ENCODE results near the gene MAP7. TPM values are rescaled to one million over a fixed set of nuclear protein-coding genes. Genes with fewer than 3 reads are reported as not detected.

MAP7 gene
- total and polyA plus RNA-seq, 2 experiments from 2014 or later, result 44.7 to 49.2 TPM

DNA sequence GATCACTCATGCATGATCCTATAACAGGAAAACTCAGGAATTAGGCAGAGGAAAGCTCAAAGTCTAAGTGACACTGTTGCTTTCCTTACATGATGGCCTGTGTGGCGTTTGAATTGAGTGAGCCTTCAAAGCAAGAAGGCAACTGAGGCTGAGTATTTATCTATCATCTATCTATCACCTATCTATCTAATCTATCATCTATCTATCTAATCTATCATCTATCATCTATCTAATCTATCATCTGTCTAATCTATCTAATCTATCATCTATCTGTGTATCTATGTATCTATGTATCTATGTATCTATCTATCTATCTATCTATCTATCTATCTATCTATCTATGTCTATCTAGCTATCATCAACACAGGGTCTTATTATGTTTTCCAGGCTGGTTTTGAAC, 218.8 kb downstream of the MAP7 start:
- DNase-seq (ENCODE audit: low spot score) (no peak), ATAC-seq (no peak)
- no peak overlapping the region for H3K27ac ChIP-seq (ENCODE audit: low read depth)
- no peak overlapping the region for H3K4me3 ChIP-seq
- peaks cover 5% of the 10 kb centered on the region for H3K4me1 ChIP-seq (ENCODE audit: insufficient read depth)
- no peak overlapping the region for H2AFZ ChIP-seq
- H3K9me2 ChIP-seq (ENCODE audit: insufficient read depth), result no peaks in the 10 kb centered on the region
- peaks cover 3% of the 10 kb centered on the region for H3K27me3 Mint-ChIP-seq (ENCODE audit: insufficient read depth, low read depth, poor library complexity)
- no peaks in the 10 kb centered on the region for H3K9me3 Mint-ChIP-seq
- H3K4me3 Mint-ChIP-seq, result no peak overlapping the region
- H3F3A ChIP-seq (replicated peaks; ENCODE audit: low read depth), result 0 out of 2 replicates have a peak, but pooled peaks cover 2% of the 10 kb centered on the region
- H3K4me1 Mint-ChIP-seq, result peaks cover 15% of the 10 kb centered on the region
- no peak overlapping the region for H3K27ac Mint-ChIP-seq
- H3K4me2 ChIP-seq, result no peak overlapping the region
- no peak for TF ChIP-seq EZH2phosphoT487 (IDR thresholded peaks at IDR 0.05; ENCODE audit: unreplicated experiment)
- TF ChIP-seq POLR2AphosphoS5 (IDR thresholded peaks at IDR 0.05; ENCODE audit: low read depth), result no peak
- TF ChIP-seq NANOG (IDR thresholded peaks at IDR 0.05; ENCODE audit: borderline replicate concordance), result no peak
- TF ChIP-seq, protein P1, sequence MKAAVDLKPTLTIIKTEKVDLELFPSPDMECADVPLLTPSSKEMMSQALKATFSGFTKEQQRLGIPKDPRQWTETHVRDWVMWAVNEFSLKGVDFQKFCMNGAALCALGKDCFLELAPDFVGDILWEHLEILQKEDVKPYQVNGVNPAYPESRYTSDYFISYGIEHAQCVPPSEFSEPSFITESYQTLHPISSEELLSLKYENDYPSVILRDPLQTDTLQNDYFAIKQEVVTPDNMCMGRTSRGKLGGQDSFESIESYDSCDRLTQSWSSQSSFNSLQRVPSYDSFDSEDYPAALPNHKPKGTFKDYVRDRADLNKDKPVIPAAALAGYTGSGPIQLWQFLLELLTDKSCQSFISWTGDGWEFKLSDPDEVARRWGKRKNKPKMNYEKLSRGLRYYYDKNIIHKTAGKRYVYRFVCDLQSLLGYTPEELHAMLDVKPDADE (IDR thresholded peaks at IDR 0.05), result no peak
- no peak for TF ChIP-seq ZNF114 (CRISPR knock-in tag; IDR thresholded peaks at IDR 0.05)
- TF ChIP-seq, protein P2, sequence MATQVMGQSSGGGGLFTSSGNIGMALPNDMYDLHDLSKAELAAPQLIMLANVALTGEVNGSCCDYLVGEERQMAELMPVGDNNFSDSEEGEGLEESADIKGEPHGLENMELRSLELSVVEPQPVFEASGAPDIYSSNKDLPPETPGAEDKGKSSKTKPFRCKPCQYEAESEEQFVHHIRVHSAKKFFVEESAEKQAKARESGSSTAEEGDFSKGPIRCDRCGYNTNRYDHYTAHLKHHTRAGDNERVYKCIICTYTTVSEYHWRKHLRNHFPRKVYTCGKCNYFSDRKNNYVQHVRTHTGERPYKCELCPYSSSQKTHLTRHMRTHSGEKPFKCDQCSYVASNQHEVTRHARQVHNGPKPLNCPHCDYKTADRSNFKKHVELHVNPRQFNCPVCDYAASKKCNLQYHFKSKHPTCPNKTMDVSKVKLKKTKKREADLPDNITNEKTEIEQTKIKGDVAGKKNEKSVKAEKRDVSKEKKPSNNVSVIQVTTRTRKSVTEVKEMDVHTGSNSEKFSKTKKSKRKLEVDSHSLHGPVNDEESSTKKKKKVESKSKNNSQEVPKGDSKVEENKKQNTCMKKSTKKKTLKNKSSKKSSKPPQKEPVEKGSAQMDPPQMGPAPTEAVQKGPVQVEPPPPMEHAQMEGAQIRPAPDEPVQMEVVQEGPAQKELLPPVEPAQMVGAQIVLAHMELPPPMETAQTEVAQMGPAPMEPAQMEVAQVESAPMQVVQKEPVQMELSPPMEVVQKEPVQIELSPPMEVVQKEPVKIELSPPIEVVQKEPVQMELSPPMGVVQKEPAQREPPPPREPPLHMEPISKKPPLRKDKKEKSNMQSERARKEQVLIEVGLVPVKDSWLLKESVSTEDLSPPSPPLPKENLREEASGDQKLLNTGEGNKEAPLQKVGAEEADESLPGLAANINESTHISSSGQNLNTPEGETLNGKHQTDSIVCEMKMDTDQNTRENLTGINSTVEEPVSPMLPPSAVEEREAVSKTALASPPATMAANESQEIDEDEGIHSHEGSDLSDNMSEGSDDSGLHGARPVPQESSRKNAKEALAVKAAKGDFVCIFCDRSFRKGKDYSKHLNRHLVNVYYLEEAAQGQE (IDR thresholded peaks at IDR 0.05; ENCODE audit: unreplicated experiment), result no peak
- no peak for TF ChIP-seq JUNB (IDR thresholded peaks at IDR 0.05; ENCODE audit: unreplicated experiment)
- TF ChIP-seq, protein P3, sequence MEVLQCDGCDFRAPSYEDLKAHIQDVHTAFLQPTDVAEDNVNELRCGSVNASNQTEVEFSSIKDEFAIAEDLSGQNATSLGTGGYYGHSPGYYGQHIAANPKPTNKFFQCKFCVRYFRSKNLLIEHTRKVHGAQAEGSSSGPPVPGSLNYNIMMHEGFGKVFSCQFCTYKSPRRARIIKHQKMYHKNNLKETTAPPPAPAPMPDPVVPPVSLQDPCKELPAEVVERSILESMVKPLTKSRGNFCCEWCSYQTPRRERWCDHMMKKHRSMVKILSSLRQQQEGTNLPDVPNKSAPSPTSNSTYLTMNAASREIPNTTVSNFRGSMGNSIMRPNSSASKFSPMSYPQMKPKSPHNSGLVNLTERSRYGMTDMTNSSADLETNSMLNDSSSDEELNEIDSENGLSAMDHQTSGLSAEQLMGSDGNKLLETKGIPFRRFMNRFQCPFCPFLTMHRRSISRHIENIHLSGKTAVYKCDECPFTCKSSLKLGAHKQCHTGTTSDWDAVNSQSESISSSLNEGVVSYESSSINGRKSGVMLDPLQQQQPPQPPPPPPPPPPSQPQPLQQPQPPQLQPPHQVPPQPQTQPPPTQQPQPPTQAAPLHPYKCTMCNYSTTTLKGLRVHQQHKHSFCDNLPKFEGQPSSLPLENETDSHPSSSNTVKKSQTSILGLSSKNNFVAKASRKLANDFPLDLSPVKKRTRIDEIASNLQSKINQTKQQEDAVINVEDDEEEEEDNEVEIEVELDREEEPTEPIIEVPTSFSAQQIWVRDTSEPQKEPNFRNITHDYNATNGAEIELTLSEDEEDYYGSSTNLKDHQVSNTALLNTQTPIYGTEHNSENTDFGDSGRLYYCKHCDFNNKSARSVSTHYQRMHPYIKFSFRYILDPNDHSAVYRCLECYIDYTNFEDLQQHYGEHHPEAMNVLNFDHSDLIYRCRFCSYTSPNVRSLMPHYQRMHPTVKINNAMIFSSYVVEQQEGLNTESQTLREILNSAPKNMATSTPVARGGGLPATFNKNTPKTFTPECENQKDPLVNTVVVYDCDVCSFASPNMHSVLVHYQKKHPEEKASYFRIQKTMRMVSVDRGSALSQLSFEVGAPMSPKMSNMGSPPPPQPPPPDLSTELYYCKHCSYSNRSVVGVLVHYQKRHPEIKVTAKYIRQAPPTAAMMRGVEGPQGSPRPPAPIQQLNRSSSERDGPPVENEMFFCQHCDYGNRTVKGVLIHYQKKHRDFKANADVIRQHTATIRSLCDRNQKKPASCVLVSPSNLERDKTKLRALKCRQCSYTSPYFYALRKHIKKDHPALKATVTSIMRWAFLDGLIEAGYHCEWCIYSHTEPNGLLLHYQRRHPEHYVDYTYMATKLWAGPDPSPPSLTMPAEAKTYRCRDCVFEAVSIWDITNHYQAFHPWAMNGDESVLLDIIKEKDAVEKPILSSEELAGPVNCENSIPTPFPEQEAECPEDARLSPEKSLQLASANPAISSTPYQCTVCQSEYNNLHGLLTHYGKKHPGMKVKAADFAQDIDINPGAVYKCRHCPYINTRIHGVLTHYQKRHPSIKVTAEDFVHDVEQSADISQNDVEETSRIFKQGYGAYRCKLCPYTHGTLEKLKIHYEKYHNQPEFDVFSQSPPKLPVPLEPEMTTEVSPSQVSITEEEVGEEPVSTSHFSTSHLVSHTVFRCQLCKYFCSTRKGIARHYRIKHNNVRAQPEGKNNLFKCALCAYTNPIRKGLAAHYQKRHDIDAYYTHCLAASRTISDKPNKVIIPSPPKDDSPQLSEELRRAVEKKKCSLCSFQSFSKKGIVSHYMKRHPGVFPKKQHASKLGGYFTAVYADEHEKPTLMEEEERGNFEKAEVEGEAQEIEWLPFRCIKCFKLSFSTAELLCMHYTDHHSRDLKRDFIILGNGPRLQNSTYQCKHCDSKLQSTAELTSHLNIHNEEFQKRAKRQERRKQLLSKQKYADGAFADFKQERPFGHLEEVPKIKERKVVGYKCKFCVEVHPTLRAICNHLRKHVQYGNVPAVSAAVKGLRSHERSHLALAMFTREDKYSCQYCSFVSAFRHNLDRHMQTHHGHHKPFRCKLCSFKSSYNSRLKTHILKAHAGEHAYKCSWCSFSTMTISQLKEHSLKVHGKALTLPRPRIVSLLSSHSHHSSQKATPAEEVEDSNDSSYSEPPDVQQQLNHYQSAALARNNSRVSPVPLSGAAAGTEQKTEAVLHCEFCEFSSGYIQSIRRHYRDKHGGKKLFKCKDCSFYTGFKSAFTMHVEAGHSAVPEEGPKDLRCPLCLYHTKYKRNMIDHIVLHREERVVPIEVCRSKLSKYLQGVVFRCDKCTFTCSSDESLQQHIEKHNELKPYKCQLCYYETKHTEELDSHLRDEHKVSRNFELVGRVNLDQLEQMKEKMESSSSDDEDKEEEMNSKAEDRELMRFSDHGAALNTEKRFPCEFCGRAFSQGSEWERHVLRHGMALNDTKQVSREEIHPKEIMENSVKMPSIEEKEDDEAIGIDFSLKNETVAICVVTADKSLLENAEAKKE (CRISPR knock-in tag; IDR thresholded peaks at IDR 0.05), result no peak
- TF ChIP-seq EZH2 (IDR thresholded peaks at IDR 0.05; ENCODE audit: low read depth, unreplicated experiment), result no peak
- no peak for TF ChIP-seq STAT1 (IDR thresholded peaks at IDR 0.05; ENCODE audit: unreplicated experiment)
- no peak for TF ChIP-seq ZNF331 (CRISPR knock-in tag; IDR thresholded peaks at IDR 0.05; ENCODE audit: low read depth)
- TF ChIP-seq, protein P4, sequence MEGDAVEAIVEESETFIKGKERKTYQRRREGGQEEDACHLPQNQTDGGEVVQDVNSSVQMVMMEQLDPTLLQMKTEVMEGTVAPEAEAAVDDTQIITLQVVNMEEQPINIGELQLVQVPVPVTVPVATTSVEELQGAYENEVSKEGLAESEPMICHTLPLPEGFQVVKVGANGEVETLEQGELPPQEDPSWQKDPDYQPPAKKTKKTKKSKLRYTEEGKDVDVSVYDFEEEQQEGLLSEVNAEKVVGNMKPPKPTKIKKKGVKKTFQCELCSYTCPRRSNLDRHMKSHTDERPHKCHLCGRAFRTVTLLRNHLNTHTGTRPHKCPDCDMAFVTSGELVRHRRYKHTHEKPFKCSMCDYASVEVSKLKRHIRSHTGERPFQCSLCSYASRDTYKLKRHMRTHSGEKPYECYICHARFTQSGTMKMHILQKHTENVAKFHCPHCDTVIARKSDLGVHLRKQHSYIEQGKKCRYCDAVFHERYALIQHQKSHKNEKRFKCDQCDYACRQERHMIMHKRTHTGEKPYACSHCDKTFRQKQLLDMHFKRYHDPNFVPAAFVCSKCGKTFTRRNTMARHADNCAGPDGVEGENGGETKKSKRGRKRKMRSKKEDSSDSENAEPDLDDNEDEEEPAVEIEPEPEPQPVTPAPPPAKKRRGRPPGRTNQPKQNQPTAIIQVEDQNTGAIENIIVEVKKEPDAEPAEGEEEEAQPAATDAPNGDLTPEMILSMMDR (conservative IDR thresholded peaks at IDR 0.05; ENCODE audit: low read depth in 2 of 2), result no peak
- no peak for TF ChIP-seq CREB1 (CRISPR knock-in tag; IDR thresholded peaks at IDR 0.05; ENCODE audit: low read depth)
- H4K20me1 ChIP-seq (replicated peaks; ENCODE audit: insufficient read depth), result no peaks in the 10 kb centered on the region
- no peaks in the 10 kb centered on the region for H3K36me3 ChIP-seq (ENCODE audit: insufficient read depth)
- no peaks in the 10 kb centered on the region for H3K79me2 ChIP-seq (replicated peaks; ENCODE audit: insufficient read depth)
- H3K36me3 Mint-ChIP-seq (ENCODE audit: low read depth), result no peaks in the 10 kb centered on the region
- H3K27me3 ChIP-seq (ENCODE audit: insufficient read depth), result no peaks in the 10 kb centered on the region
